Activated CD8-positive, alpha-beta memory T cell treated with anti-CD3 and anti-CD28 coated beads, Interleukin-2, amount 50 U/mL, for 4 hours (primary cell): ENCODE data around the gene RBM20.
"Not testable (repeated sequence)": the region's sequence is repeated elsewhere in the genome, so short reads cannot be mapped to it uniquely, and the experiment has no call there.

Experiments used
- DNase-seq: peaks from one replicate; pipeline ENCODE4 v3.0.0-alpha.2; 2020

RBM20 gene

DNA sequence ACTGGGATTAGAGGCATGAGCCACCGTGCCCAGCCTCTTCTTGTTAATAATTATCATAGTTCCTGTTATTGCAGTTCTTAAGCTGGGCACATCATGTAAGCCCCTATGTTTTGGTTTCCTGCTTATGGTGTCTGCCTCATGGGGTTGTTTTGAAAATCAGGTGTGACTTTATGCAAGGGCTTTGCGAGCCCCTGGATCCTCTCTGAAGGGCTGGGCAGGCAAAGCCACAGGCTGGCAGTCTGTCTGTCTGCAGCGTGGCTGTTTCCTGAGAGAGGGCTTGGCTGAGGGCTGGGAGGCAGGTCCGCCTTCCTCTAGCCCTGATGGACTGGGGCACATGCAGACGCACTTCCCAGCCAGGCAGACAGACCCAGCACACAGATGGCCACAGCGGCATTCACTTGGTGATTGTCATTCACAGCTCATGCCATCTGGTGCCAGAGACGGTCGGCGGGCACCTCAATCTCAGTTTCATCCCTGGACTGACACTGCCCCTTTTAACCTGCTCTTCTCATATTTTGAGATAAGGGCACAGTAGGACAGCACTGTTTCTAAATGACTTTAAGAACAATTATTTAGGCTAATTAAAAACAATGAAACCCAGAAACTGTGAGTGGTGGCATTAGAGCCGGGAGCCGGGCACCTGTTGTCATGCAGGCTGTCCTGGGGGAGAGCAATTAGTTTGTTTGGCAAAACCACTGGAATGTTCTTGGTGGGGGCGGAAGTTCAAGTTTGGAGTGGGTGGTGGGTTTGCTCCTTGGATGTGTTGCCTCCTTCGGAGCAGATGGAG is 35.5 kb downstream of the RBM20 start:
- no peak for DNase-seq

DNA sequence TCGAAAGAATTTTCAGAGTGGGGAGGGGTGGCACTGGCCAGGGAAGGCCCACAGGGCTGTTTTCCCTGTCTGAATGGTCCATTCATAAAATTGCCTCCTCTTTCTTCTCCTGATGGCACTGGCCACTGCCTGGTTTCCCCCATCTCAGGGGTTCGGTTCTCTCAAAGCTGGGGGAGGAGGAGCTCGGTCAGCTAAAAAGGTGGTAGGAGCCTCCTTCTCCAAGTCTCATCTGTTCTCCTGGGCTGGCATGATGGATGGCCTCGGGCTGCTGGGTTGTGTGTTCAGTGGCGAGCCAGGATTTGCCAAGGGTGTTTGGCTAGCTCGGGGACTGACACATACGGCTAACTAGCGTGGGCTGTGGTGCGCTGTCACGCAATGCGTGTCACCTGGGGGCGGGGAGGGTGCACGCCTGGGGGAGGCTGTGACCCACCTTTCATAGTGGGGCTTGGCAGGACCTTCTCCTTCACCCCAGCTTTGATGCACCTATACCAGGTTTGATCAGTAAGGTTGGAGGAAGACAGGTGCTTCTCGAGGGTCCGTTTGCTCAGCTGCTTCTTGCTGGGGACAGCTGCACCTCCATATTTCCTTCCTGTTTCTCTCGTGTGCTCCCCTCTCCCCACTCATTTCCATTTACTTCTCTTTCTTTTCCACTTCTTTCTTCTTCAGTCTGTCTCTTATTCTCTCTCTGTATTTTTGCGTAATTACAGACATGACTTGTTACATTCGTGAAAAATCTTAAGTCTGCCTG is 36.3 kb downstream of the RBM20 start:
- no peak for DNase-seq

DNA sequence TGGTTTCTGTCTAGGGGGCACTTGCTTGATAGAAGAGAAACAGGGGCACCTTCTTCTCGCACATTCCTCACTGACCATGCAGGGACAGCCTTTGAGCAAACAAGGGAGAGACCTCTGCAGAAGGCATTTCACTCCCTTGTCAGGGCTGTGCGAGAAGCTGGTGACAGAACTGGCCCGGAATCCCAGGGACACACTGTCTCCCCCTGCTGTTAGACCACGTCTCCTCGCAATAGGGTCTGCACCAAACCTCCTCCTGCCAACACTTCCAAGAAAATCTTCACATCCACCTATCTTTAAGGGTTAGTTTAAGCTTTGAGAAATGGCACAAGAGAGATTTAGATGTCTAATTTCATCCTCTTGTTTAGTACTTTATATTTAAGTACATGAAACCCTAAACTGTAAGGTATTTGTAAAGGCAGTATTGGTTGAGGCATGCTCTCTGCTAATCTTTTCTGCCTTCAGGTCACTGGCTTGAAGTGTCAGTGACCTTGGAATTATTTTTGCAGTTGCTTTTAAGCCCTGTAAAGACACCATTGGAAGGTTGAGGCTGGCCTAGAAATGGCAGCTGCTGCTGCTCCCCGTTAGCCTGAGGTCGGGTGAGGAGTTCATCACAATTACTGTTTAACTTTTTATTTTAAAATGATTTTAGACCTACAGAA is 37.0 kb downstream of the RBM20 start:
- DNase-seq, result peak; percentile 23

DNA sequence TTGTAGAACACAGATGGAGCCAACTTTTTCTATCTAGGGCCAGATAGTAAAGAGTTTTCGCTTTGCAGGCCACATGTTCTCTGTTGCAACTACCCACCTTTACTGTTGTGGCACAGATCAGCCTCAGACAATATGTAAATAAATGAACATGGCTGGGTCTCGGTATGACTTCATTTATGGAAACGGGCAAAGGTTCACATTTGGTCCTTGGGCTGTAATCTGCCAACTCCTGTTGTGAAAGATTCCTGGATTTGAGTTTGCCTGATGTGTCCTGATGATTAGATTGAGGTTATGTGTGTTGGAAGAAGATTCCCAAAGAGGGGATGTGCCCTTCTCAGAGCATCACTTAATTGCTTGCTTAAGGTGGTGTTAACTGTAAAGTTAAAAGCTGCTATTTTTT is 38.2 kb downstream of the RBM20 start:
- no peak for DNase-seq

DNA sequence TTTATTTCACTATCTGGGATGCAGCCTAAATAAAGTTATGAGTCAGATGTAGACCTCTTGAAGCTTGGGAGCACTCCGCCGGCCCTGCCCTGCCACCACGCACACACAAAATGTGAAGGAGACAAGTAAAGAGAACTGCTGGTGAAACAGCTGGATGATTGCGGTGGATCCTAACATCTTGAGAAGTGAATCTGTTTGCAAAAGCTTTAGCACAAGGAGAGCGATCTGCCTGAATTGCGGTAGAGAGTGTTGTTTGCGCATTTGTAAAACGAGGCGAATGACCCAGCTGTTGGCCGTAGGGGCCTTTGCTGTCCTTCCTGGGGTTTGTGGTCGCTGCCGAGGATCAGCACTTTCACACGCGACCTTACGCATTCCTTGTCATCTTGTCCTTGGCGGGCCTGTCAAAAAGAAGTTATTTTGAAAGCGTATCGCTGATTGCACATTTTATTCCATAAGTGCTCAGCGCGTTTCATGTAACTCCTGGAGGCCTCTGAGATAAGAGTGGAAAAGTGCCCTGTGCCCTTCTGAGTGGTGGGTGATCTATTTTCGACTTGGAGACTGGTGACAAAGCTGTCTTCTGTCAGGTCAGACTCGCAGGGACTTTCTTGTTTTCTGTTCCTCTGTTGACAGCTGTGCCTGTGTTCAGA is 40.8 kb downstream of the RBM20 start:
- DNase-seq, result no peak

DNA sequence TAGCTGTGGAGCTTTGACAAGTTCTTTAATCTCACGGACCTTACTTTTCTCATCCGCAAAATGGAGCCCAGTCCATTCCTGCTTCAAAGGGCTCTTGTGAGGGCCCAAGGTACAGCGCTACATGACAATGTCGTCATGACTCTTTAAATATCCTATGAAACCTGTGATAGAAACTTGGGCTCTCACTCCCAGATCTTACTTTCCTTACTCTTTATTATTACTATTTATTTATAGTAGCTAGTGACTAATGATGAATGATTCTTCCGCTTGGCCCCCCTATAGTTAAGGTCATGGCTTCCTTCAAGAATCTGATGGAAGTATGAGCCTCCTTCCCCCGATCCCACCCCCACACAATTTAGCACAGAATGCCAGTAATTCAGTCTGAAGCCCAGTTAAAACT is 41.9 kb downstream of the RBM20 start:
- DNase-seq, result no peak

DNA sequence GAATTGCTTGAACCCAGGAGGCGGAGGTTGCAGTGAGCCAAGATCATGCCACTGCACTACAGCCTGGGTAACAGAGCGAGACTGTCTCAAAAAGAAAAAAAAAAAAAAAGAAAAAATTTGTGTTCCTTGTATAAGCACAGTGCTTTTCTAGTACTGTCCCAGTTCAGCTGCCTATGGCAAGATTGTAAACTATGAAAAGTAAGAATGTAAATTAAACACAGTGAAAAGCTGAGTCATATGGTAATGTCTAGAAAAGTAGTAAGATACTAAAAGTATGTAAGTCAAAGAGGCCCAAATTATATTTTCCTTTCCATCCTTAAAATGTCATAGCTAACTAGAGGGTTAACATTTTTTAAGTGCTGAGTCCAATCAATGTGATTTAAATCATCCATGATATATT is 42.8 kb downstream of the RBM20 start:
- no peak for DNase-seq

DNA sequence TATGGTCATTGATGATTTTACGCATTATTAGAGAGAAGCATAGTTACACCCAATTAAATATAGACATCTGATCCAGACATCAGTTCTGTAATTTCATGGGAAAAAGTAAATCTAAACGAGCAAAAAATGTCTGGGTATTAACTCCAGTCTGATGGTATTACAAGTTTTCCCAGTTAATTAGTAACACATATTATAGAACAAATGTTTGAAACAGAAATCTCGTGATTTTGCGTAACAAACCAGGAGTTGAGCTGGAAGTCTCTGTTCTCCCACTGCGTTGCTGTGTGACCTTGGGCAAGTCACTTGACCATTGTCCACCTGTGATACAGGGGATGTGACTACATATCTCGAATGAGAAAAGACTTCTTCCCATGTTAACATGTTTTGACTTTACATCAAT is 43.3 kb downstream of the RBM20 start:
- no peak for DNase-seq

DNA sequence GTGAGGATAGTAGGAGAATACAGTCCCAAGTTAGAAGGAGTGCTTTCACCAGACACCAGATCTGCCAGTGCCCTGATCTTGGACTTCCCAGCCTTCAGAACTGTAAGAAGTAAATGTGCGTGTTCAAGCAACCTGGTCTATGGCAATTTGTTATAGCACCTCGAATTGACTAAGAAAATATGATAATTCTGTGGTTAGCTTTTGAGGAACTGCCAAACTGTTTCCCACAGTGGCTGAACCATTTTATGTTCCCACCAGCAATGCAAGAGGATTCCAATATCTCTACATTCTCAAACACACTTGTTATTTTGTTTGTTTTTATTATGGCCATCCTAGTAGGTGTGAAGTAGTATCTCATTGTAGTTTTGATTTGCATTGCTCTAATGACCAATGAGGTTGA is 47.0 kb downstream of the RBM20 start:
- DNase-seq, result no peak

DNA sequence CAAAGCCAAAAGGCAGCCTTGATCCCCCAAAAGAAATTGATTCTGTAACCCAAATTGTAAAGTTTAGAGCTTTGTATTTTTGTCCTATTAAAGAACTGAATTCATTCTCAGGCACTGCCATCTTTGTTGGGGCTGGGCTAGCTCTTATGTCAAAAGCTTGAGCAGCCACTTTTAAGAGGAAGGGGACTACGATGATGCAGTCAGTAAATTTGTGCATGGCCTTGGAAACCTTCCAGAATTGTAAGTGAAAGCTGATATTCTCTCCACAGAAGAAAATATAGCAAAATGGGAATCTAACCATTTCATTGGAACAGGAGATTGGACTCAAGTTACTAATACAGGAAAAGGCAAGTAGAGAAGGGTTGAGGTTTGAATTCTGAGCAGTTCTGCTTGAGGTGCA is 50.1 kb downstream of the RBM20 start:
- no peak for DNase-seq

DNA sequence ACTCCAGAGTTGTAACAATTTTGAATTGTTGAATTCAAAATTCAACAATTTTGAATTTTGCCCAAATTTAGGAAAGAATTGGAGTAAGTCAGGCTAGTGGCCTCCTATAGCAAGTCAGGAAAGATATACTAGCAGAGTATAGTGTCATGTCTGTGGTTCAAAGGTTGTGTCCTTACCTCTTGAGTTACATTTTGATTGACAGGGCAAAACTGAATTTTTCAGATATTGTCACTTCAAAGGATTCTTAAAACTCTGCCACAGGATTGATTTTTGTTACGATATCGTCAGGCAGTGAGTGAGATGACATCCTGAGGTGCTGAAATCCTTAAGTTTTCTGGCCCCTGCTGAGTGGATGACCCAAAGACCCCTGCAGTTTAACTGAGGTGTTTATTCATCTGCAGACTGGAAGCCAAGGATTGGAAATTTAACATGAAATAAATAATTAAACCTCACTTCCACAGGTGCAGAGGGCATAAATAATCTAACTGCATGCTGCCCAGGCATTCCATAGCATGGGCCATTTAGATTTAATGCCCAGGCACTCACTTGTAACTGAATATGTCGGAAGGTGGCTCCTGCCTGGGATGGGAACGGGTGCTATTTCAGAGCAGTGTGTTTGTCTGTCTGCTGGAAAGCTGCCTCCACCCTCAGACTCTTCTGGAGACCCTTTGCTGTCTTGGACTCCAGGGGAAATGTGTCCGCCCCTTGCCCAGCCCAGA is 50.8 kb downstream of the RBM20 start:
- no peak for DNase-seq

DNA sequence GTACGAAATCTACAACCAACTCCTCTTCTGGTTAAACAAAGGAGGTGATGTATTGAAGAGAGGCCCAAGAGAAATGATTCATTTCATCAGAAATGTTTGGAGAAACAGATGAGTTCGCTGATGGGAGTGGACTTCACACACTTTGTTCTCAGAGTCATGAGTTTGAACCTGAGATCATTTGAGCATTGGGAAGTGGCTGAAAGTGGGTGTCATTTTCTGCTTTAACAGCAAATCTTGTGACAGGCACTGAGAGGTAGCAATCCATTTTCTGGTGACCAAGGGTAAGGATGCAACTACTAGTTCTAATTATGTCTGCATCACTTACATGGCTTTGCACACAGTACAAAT is 51.4 kb downstream of the RBM20 start:
- DNase-seq, result no peak

DNA sequence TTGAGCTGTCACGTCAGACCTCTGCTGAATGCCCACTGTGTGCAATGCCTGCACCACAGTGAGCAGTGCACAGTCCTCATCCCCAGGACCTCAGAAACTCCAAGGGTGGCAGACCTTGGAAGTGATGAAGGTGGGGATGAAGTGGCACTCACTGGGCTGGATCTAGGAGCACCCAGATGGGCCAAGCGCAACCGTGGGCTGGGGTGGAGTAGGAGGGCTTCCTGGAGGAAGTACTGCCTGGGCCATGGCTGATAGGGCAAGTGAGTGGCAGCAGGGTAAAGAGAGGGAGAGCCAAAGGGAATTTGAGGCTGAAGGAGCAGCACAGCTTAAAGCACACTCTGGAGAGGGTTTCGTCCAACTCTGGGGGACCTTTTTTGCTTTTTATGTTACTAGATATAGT is 52.3 kb downstream of the RBM20 start:
- DNase-seq, result no peak

DNA sequence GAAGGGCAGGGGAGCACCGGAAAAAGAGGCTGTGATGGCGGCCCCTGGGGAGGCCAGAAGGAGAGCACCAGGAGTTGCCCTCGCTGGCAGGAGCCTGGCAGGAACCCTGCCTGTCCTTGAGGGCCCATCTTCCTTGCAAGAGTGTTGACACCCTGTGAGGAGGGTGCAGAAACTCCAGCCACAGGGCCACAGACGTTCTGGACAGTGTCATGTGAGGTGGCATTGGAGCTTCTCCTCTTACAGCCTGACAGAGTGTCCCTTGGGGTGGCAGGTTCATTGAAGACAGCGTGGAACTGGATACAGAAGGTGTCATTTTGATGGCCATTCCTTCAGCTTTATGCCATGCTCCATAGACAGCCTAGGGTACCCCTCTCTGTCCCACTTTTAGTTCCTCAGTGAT is 54.2 kb downstream of the RBM20 start:
- no peak for DNase-seq

DNA sequence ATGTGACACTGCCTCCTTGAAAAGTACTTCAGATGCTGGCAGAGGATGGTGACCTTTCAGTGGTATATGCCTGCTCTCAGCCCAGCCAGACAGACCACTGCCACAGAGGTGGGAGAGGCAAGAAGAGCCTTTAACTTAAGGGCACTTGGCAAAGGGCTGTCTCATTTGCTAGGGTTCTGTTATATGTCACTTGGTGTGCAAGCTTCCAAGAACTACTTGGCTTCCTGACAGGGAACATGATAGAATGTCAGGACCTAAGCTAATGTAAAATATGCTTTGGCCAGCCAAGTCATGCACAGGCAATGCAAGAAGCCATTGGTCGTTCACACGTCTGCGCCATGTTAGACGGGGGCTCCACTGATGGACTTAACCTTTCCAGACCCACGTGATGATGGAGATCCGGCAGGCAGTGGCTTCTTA is 54.7 kb downstream of the RBM20 start:
- DNase-seq, result no peak

DNA sequence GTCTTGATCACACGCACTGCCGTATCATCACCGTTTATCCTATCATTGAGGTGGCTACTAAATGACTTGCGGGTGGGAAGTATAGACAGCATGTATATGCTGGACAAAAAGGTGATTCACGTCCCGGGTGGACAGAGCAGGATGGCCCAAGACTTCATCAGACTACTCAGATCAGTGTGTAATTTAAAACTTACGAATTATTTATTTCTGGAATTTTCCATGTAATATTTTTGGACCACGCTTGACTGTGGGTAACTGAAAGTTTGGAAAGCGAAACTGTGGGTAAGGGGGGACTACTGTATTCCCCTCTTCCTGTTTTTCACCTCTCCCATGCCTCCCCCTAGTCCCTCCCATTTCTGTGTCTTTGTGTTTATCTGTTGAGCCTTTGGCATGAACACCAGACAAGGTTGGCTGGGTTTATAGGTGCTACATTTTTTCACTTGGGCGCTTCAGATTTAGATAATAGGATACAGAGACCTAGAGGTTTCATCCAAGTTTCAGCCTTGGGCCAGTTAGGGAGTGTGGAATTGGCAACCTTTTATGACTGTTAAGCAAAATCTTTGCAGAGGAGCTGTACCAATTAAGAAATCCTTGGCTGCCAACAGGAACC is 55.8 kb downstream of the RBM20 start:
- DNase-seq, result no peak

DNA sequence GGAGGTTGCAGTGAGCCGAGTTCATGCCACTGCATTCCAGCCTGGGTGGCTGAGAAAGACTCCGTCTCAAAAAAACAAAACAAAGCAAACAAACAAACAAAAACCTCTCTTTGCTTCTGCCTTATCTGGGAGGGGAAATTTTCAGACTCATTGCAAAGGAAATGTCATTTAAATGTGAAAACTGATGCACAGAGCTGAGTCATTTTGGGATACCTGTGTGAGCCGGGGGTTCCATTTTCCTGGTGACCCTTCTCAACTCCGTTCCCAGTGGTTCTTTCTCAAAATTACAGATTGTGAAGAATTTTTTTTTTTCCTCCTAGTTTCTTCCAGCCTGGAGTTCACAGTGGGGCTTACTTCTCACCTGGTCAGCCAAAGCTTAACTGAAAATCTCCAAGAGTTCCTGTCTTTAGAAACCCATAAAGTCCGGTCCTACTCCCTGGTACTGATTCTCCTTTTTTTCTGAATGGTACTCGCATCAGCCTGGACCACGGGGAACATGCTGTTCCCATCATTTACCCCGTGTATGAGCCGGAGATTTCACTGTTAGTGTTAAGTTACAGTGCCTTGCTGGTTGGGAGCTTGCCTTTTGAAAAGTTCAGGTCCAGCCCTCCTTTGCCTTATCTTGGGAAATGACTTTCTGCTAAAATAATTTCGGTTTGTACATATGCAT is 56.9 kb downstream of the RBM20 start:
- no peak for DNase-seq

DNA sequence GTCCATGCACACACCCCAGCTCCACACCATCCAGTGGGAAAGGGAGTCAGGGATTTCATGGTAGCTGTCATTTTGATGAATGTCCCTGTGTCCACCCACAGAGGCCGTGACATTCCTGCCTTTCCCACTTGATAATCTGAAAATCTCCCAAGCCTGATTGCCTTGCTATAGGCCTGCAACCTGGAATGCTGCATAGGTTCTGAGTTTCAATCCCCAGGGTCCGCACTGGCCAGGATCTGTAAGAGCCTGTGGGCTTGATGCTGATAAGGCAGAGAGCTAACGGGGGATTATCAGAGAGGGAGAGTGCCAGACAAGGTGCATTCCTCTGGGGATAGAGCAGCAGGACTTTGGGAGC is 57.5 kb downstream of the RBM20 start:
- no peak for DNase-seq

DNA sequence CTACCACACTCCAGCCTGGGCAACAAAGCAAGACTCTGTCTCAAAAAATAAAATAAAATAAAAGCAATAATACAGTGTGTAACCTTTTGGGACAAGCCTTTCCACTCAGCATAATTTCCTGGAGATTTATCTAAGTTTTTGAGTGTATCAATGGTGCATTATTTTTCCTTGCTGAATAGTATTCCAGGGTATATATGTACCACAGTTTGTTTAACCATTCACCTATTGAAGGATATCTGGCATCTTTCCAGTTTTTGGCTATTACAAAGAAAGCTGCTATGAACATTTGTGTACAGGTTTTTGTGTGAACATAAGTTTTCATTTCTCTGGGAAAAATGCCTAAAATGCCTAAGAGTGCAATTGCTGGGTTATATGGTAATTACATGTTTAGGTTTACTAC is 59.9 kb downstream of the RBM20 start:
- DNase-seq, result no peak

DNA sequence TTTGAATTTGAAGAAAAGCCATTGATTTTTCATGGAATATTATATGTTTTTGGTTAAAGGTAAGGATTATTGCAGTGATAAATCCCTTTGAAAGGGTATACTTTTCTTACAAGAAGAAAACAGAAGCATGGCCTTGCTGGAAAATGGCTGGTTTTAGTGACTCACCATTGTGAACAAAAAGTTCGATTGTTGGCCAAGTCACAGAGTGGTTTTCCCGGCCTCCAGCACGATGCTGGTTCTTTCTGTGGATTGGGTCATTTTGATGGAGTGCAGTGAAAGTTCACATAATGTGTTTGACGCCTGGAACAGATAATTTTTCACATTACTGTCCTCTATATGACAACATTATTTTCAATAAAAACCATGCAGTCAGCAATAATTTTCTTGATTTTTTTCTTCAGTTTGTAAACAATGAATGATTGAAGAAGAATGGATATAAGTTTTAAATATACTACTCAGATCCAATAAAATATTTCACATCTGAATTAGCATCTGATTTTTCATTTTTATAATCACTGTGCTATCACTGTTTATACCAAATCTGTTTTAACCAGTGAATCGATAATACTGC is 60.9 kb downstream of the RBM20 start:
- no peak for DNase-seq

DNA sequence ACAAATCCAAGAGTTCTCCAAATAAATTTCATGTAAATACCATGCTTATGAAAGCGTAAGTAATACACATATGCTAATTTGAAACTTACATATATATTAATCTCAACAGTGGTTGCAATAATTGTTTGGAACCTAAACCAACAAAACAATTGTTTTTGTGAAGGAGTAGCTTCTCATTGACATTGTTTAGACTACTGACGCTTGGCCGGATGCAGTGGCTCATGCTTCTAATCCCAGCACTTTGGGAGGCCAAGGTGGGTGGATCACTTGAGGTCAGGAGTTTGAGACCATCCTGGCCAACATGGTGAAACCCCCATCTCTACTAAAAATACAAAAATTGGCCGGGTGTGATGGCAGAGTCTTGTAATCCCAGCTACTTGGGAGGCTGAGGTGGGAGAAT is 61.5 kb downstream of the RBM20 start:
- not testable (repeated sequence) for DNase-seq

DNA sequence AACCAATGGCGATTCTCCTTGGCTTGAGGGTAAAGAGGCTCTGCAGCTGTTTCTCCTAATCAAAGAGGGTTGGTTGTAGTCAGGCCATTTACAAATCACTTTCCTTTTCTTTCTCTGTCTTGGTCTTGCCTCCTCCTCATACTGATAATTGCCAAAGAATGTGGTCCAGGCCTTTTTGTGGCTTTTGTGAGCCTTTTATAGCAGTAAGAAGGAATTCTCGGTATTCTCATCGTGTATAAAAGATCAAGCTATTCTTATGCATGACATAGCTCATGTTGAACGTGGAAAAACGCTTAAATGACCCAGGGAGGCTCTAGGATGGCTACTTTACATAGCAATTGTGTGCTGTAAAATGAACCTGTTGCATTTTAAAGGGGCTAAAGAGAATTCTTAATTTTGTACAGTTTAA is 62.6 kb downstream of the RBM20 start:
- DNase-seq, result no peak
